Chondrocyte (in vitro differentiated cells): ENCODE results near the gene PLD1. TPM values are rescaled to one million over a fixed set of nuclear protein-coding genes. Genes with fewer than 3 reads are reported as not detected.

ENCODE experiments used
- DNase-seq: peaks from one replicate; pipeline ENCODE4 v3.0.0; 2021; ENCODE audit warnings: mixed read lengths, low spot score
- H3K27ac Mint-ChIP-seq: one replicate; pipeline ENCODE4 v1.8.0; 2021; ENCODE audit warnings: mild to moderate bottlenecking, moderate library complexity, mixed read lengths; ENCODE audit not compliant: unreplicated experiment
- H3K27me3 Mint-ChIP-seq: 2 replicates; pipeline ENCODE4 v1.8.0; 2021; ENCODE audit warnings: low read depth, mixed read lengths
- H3K36me3 Mint-ChIP-seq: 2 replicates; pipeline ENCODE4 v1.8.0; 2021; ENCODE audit warnings: low read depth, mixed read lengths
- H3K4me1 Mint-ChIP-seq: 2 replicates; pipeline ENCODE4 v1.8.0; 2021; ENCODE audit warnings: low read depth, mild to moderate bottlenecking, mixed read lengths
- H3K4me3 Mint-ChIP-seq: one replicate; pipeline ENCODE4 v1.8.0; 2021; ENCODE audit warnings: mild to moderate bottlenecking, moderate library complexity, mixed read lengths; ENCODE audit not compliant: unreplicated experiment
- H3K9me3 Mint-ChIP-seq: 2 replicates; pipeline ENCODE4 v1.8.0; 2021; ENCODE audit warnings: low read depth, mixed read lengths
- CTCF ChIP-seq: fragments of 200-600 bp; sonication (generic); IDR thresholded peaks from 2 replicates; pipeline ENCODE4 v1.5.0; 2021; ENCODE audit warnings: antibody characterized with exemption, mild to moderate bottlenecking, moderate library complexity
- total RNA-seq: library from RNA; stranded (reverse); gene quantifications from 3 replicates; pipeline ENCODE4 v1.2.1, GENCODE V29; 2021

Gene PLD1
- total RNA-seq, 1 donor from 2014 or later, result 17.0 TPM

GRCh38 chr3:171559586-171559985, 250.7 kb downstream of the PLD1 start:
- no peak overlapping the region for H3K27ac Mint-ChIP-seq
- no peak for TF ChIP-seq CTCF

GRCh38 chr3:171558188-171558696, 252.0 kb downstream of the PLD1 start:
- H3K4me3 Mint-ChIP-seq, result no peak overlapping the region
- TF ChIP-seq CTCF, result no peak
- no peak overlapping the region for H3K27ac Mint-ChIP-seq
- H3K27me3 Mint-ChIP-seq, result no peaks in the 10 kb centered on the region
- H3K4me1 Mint-ChIP-seq, result no peaks in the 10 kb centered on the region
- DNase-seq, result no peak
- peaks cover 2% of the 10 kb centered on the region for H3K9me3 Mint-ChIP-seq
- H3K36me3 Mint-ChIP-seq, result no peaks in the 10 kb centered on the region

More at GRCh38 chr3:171559586-171559985, 250.7 kb downstream of the PLD1 start:
- DNase-seq, result no peak
- H3K36me3 Mint-ChIP-seq, result no peaks in the 10 kb centered on the region
- no peak overlapping the region for H3K4me3 Mint-ChIP-seq
- no peaks in the 10 kb centered on the region for H3K9me3 Mint-ChIP-seq
- peaks cover under 1% of the 10 kb centered on the region for H3K4me1 Mint-ChIP-seq
- no peaks in the 10 kb centered on the region for H3K27me3 Mint-ChIP-seq

- Mint-ChIP-seq H3K27ac (no peak overlapping the region), H3K4me1 (no peaks in the 10 kb centered on the region), H3K4me3 (no peak overlapping the region), H3K36me3 (no peaks in the 10 kb centered on the region), H3K9me3 (peaks cover 2% of the 10 kb centered on the region), H3K27me3 (no peaks in the 10 kb centered on the region)
- no peak for TF ChIP-seq CTCF
- no peak for DNase-seq
Measured at GRCh38 chr3:171557173-171557572, 253.1 kb downstream of the PLD1 start.

GRCh38 chr3:171556574-171557145, 253.6 kb downstream of the PLD1 start:
- no peak overlapping the region for H3K27ac Mint-ChIP-seq
- H3K27me3 Mint-ChIP-seq, result no peaks in the 10 kb centered on the region
- DNase-seq, result no peak
- peaks cover 2% of the 10 kb centered on the region for H3K9me3 Mint-ChIP-seq
- H3K4me3 Mint-ChIP-seq, result no peak overlapping the region
- no peaks in the 10 kb centered on the region for H3K4me1 Mint-ChIP-seq
- TF ChIP-seq CTCF, result no peak
- no peaks in the 10 kb centered on the region for H3K36me3 Mint-ChIP-seq

GRCh38 chr3:171556148-171556547, 254.1 kb downstream of the PLD1 start:
- no peaks in the 10 kb centered on the region for H3K4me1 Mint-ChIP-seq
- H3K27ac Mint-ChIP-seq, result no peak overlapping the region
- no peaks in the 10 kb centered on the region for H3K36me3 Mint-ChIP-seq
- TF ChIP-seq CTCF, result no peak
- H3K27me3 Mint-ChIP-seq, result no peaks in the 10 kb centered on the region
- peaks cover 2% of the 10 kb centered on the region for H3K9me3 Mint-ChIP-seq
- H3K4me3 Mint-ChIP-seq, result no peak overlapping the region
- no peak for DNase-seq
